SK-MEL-5 (cell line): ENCODE measurements around the gene DBR1. TPM values are rescaled to one million over a fixed set of nuclear protein-coding genes. Genes with fewer than 3 reads are reported as not detected.

ENCODE experiments used
- DNase-seq: peaks from one replicate; pipeline ENCODE4 v3.0.0-alpha.2; 2016; ENCODE audit warnings: low read depth, low spot score
- in situ Hi-C: cut with HindIII; loops from 2 replicates; pipeline ENCODE4 v1.10.0; 2016; ENCODE audit warnings: low sequenced_read_pairs, high pct_unique_total_duplicates, low pct_unique_long_range_greater_than_20kb
- total RNA-seq: library from RNA; depleted of rRNA; stranded (reverse); fragments of >200 nt; shearing (Covaris generic); gene quantifications from 2 replicates; pipeline ENCODE4 v1.2.3, GENCODE V29; 2014; rRNA removed

Gene DBR1
- total RNA-seq, 1 experiment from 2014 or later, result 25.0 TPM

DNA sequence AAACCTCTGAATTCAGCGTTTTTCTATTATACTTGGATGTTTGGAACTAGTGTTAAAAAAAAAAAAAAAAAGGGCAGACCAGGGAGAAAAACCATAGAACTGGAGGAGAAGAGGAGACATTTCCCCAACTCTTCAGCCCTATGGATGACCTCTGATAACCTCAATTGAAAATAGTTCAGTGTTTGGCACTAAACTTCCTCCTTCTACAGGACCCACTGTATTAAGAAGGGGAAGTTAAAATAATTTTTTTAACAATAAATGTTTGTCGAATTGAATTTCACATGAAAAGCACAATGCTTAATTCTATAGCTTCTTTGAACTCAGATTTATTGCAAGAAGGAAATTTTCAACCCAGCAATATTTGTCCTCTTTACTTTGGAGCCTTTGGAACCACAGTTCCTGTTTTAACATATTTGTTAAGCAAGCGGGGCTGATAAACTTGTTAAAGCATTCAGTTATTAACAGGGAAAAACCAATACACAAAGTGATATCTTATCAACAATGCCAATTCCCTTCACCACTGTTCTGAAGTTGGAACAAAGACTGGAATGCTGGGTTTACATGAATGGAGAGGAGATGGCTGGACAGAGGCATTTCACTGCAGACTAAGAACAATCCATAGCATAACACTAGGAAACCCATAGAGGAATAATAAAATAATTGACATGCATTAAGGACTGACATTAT lies 39.4 kb downstream of the DBR1 start:
- DNase-seq, result no peak
- in situ Hi-C loops, result no loop called here

DNA sequence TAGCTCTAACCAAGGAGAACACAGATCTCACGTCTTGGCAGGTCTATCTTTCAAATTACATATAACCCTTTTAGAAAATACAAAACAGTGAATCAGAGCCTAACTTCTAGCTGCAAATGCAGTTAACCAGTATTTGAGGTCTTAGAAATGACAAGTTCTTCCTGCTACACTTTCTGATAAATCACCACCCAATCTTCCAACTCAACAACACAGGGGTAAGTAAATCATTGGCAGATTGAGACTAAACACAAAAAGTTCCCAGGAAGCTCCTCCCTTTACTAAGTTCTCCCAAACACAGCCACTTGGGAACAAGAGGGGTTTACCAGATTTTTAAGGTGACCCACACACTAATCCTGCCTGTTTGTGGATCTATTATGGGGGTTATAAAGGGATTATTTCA lies 42.5 kb downstream of the DBR1 start, which contains the start of gene A4GNT:
A4GNT (minus strand) TSS at position 152 of the 400 bp plus-strand sequence. CDS start 1,134 bp downstream, outside the sequence.
- no peak for DNase-seq
- in situ Hi-C loops, result no loop called here

DNA sequence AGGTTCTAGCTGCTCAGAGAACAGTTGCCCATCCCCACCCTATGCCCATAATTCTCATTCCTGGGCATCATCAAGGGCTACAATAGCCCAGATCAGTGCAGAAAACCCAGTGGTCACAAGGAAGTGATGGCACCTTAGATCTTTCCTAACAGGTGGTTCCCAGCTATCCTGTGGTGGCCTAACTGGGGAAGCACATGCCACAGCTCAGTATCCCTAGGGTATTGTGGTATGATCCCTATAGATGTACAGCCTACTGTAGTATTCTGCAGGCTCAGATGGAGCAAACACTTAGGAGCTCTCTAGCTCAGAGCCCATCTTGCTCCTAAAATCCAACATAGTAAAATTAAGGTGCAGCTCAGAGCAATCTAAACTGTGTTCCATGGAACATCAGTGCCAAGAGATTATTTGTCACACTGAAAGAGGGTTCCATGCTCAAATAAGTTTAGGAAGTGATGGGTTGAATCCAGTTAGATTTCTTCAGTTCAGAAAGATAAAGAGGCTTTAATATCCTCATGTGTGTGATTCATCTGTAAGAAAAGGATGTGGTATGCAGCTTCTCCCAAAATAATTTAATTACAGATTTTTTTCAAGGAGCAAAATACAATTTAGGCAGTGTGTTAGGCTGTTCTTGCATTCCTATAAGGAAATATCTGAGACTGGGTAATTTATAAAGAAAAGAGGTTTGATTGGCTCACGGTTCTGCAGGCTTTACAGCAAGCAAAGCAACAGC lies 46.9 kb downstream of the DBR1 start:
- DNase-seq, result peak; percentile 28
- in situ Hi-C loops, result no loop called here

DNA sequence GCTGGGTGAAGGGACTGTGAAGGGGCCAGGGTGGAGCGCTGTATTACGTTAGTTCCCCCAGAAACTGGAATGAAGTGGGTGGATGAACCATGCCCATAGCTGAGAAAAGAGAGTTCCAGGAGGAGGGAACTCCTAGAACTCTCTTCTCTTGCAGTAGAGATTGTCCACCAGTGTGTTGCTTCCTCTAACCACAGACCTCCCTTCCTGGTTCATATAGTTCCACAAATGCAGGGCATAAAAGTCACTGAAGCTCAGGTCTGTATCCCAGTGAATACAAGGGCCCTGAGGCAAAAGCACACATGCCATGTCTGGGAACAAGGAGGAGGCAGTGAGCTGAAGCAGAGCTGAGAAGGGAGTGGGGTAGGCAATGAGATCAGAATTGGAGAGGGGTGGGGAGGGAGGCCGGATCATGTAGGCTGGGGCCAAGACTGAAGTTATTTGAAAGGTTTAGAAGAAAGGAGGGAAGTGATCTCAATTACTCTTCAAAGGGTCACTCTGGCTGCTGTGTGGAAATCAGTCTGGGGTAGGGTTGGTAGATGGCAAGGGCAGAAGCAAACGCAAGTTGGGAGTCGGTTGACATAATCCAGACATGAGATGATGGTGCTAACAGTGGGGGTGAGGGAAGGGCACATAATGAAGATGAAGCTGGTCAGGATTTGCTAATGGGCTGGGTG lies 49.0 kb downstream of the DBR1 start:
- DNase-seq, result peak; percentile 75
- in situ Hi-C loops, result no loop called here

DNA sequence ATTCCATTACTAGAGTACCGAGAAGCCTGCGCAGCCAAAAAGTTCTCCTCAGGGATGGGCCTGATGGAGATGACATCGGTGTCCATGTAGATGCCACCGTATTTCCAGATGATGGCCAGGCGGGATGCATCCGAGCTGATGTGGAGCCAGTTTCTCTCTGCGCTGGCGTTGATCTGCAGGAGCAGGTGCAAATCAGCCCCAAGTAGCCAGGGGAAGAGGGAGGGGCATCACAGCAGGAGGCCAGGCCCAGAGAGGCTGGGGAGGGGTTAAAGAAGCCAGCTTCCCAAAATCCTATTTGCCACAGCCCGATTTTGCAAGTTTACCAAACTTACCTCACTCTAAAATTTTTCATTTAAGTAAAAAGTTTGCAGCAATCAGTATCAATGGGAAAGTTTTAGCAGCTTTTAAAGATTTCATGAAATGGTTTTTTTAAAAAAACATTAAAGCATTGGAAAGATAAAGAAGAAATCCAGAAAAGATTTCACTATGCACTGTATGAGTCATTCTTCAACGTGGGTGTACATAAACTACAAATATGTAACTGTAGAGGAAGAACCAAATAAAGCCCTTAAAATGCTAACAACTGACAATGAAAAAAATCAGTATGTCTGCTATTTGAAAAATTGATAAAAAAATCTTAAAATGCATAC lies 49.9 kb downstream of the DBR1 start:
- DNase-seq, result no peak
- in situ Hi-C loops, result no loop called here

DNA sequence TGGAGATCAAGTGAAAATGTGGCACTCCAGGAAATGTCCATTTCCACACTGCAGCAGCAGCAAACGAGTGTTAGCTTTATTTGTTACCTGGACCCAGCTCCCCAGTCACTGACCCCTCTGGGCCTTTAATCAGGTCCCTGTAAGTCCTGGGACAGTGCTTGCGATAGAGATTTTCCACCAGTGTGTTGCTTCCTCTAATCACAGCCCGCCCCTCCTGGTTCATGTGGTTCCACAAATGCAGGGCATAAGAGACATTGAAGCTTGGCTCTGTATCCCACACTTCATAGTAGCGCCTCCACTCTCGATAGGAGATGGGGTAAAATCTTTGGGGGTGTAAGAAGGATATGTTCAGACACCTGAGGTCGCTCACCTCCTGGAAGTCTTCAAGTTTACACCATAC lies 50.5 kb downstream of the DBR1 start:
- in situ Hi-C loops, result no loop called here
- DNase-seq, result no peak

DNA sequence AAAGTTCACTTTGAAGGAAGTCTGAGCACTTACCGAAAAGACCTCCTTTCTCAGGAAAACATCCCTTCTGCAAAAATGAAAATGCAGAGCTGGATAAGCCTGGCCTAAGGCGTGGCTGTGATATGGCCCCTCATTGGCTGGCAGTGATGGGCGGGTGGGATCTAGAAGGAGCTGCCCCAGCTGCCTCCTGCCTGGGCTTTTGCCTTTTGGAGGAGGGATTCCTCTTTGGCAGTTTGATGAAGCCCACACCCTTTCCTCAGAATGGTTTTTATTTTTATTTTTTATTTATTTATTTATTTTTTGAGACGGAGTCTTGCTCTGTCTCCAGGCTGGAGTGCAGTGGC lies 55.3 kb downstream of the DBR1 start:
- DNase-seq, result peak; percentile 56
- in situ Hi-C loops, result no loop called here

DNA sequence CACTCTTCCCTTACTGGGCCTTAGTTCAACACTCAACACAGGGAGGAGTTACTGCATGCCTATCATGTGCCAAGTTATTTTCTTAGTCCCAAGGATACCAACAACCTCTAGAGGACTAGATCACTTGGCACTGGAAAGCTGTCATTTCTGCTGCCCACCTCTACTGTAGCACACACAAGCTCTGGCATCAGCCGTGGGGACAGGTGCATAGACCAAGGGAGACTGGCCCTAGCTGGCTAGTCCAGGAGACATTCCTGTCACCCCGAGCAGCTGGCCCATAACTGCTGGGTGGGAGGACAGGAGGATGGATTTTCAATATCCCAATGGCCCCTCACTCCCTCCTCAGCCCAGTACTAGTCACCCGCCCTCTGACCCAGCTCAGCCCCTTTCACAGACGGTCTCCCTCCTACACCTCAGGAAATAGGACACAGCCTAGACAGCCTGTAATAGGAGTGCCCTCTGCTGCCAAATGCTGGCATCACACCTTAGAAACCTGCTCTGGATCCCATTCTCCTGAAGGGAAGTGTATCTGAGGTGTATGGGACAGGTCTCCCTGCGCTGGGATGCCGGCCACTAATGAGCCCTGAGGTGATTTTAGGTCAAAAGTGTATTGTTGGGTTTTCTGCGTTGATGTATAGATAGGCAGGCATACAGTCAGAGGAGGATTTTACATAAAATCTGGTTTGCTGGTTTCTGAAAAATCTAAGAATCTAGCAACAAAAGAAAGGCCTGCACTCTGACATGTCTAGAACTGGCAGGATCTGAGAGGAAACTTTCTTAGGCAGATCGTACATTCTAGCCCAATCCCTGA lies 55.9 kb downstream of the DBR1 start:
- peak; percentile 87 for DNase-seq
- in situ Hi-C loops, result no loop called here

DNA sequence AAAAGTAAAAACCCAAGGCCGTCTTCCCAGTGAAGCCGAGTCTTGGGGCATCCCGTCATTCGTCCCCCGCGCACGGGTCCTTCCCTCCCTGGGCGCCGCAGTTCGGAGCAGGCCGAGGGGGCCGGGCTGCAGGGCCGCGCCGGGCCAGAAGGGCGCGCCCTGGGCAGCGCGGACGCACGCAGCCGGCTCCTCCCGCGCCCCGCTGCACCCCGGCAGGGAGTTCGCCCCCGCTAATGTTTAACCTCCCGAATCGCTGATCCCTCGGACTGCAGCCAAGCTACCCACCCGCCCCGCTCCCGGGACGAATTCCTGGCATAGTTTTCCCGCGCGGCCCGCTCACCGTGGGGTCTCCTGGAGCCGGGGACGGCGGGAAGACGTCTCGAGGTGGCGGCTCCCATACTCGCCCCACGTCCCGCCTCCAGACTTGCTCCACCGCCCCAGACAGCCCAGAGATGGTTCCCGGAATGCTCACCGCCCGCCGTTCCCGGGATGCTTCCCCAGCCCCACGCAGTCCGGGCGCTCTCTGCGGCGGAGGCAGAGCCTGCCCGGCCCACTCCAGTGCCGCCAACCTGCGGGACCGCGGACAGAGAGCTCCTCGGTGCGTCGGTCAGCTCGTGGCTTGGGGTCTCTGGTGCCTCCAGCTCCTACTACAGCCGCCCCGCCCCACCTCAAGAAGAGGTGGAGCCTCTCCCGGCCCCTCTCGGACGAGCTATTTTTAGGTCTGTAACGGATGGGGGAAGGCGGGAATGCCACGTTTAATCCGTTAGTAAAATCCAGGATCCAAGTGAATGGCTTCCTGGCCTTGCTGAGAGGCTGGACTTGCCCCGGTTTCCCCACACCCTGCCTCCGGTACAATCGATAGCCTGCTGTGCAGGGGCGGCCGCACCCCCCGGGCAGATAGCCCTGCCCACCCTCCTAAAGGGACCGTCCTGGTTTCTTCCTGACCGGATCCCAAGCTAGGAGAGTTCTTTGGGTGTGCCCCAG lies 59.4 kb downstream of the DBR1 start, which contains the start of gene DZIP1L:
DZIP1L (minus strand) TSS at position 621 of the 984 bp plus-strand sequence. CDS start 11,637 bp downstream, outside the sequence.
- peak; percentile 73 for DNase-seq

DNA sequence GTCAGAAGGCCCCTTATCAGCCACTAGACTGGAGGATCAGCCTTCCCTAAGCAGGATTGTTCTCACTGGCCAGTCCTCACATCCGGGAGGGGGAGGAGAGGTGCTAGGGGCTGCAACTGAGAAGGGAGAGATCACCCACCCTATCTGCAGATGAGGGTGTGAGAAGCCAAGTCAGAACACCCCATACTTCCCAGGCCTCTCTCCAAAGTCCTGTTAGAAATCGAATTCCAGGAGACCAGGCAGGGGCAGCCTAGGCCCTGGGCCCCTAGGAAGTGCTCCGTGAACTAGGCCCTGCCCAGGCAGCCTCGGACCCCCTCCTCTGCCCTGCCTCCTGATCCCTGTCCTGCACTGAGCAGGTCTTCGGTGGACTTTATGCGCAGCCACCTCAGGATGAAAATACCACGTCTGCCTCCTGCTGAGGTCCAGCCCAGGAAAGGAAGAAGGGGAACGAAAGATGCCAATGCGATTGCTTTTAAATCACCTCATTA lies 60.2 kb downstream of the DBR1 start:
- in situ Hi-C loops, result no loop called here

More for the DNA sequence above, 59.4 kb downstream of the DBR1 start, which contains the start of gene DZIP1L:
- in situ Hi-C loops, result no loop called here

DNA sequence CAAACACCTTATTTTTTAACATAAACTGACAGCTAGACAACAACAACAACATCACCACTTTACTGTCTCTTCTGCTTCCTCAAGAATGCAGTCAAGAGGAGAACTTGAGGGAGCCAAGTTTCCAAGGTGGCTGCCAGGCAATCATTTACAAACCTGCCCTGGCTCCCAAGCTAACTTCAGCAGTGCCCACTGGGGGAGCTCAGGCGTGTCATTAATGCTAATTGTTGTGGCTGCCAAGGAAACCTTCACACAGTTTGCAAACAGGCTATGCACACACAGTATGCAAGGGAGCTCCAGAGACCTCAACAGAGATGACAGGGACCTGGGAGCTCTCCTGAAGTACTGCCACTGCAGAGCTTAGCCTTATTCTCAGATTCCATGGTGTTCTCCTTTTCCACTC lies 61.4 kb downstream of the DBR1 start:
- peak; percentile 14 for DNase-seq
- in situ Hi-C loops, result no loop called here

More for the DNA sequence above, 60.2 kb downstream of the DBR1 start:
- peak; percentile 40 for DNase-seq

DNA sequence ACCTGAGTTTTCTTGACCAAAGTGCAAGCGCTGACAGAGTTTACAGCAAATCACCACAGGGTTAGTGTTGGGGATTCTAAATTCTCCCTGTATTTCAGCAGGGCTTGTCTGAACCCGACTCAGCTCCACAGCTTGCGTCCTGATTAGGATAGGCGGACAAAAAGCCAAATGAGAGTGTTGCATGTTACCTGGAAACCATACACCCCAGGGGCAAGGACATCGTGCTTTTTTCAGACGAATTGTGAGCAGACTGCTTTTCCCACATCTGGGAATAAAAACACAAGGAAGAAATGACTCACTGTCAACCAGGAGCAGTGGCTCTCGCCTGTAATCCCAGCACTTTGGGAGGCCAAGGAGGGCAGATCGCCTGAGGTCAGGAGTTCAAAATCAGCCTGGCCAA lies 62.4 kb downstream of the DBR1 start:
- DNase-seq, result no peak
- in situ Hi-C loops, result no loop called here

Other genes starting within 250 kb of the DBR1 start
- not detected in 2 replicates for gene CLDN18, start 164.8 kb downstream of the DBR1 start, total RNA-seq
- gene DZIP1L, start 59.3 kb downstream of the DBR1 start, total RNA-seq, result 24.3 and 27.4 TPM in 2 replicates
- not detected in 2 replicates for gene A4GNT, start 42.5 kb downstream of the DBR1 start, total RNA-seq
- 35.0 and 44.7 TPM in 2 replicates for gene ARMC8, start 12.4 kb upstream of the DBR1 start, total RNA-seq
- not detected in 2 replicates for gene NME9, start 154.9 kb upstream of the DBR1 start, total RNA-seq
- gene MRAS, start 173.7 kb upstream of the DBR1 start, total RNA-seq, result 6.5 and 10.9 TPM in 2 replicates